HepG2 (cell line): Measurements from ENCODE around the gene CEP162. TPM values are rescaled to one million over a fixed set of nuclear protein-coding genes. Genes with fewer than 3 reads are reported as not detected.

ENCODE experiments used
- CBX2 ChIP-seq, 2 experiments: fragments of 200-600 bp in 1 of 2; sonication (generic); formaldehyde crosslinking in 1 of 2; IDR thresholded peaks; 2 replicates each; pipeline versions ENCODE4 v1.7.0 to v1.8.1; 2018 to 2022; ENCODE audit warnings: low read depth in 2 of 2, low read length in 1 of 2, mild to moderate bottlenecking in 1 of 2, missing genetic modification reagents in 1 of 2
- DR1 ChIP-seq: sonication (generic); formaldehyde crosslinking; IDR thresholded peaks from 2 replicates; pipeline ENCODE4 v1.8.0; 2021; ENCODE audit warnings: mild to moderate bottlenecking, missing genetic modification reagents, inconsistent platforms
- HBP1 ChIP-seq: IDR thresholded peaks from 2 replicates; pipeline ENCODE4 v1.6.1; 2016; ENCODE audit warnings: low read depth, control low read depth
- HOXA3 ChIP-seq: sonication (generic); formaldehyde crosslinking; IDR thresholded peaks from 2 replicates; pipeline ENCODE4 v1.5.0; 2020; ENCODE audit warnings: missing genetic modification reagents
- MAF1 ChIP-seq: sonication (generic); formaldehyde crosslinking; IDR thresholded peaks from 2 replicates; pipeline ENCODE4 v1.5.0; 2020; ENCODE audit warnings: missing genetic modification reagents, borderline replicate concordance
- PAF1 ChIP-seq: IDR thresholded peaks from 2 replicates; pipeline ENCODE4 v1.6.1; 2016; ENCODE audit warnings: missing genetic modification reagents, missing compliant biosample characterization
- RNF2 ChIP-seq: fragments of 450-650 bp; conservative IDR thresholded peaks from 2 replicates; pipeline ENCODE4 v1.6.1; 2016; ENCODE audit warnings: low read depth
- SALL1 ChIP-seq: sonication (generic); formaldehyde crosslinking; IDR thresholded peaks from 2 replicates; pipeline ENCODE4 v1.8.0; 2022; ENCODE audit warnings: mild to moderate bottlenecking, missing genetic modification reagents
- ZNF318 ChIP-seq: sonication (generic); formaldehyde crosslinking; IDR thresholded peaks from 2 replicates; pipeline ENCODE4 v1.4.0; 2020; ENCODE audit warnings: mild to moderate bottlenecking, missing genetic modification reagents
- ZNF383 ChIP-seq: sonication (generic); formaldehyde crosslinking; IDR thresholded peaks from 2 replicates; pipeline ENCODE4 v1.4.0; 2020; ENCODE audit warnings: missing genetic modification reagents, mild to moderate bottlenecking, borderline replicate concordance
- ZNF773 ChIP-seq: sonication (generic); formaldehyde crosslinking; IDR thresholded peaks from 2 replicates; pipeline ENCODE4 v1.4.0; 2020; ENCODE audit warnings: missing genetic modification reagents, borderline replicate concordance
- polyA plus RNA-seq, 8 experiments: library from polyadenylated mRNA; depleted of rRNA in 3 of 8; stranded (reverse) in 7 of 8; unstranded in 1 of 8; fragments of >200 nt; fragmentation: Illumina TruSeq in 4 of 8; extraction: Trizol in 4 of 8; gene quantifications; 2 replicates each; pipeline versions ENCODE4 v1.2.1 to v1.2.3, GENCODE V29; 2011 to 2016; ENCODE audit warnings: low read depth in 4 of 8, missing spikeins in 1 of 8, mixed read lengths in 1 of 8; ENCODE audit not compliant: insufficient read depth in 1 of 8
- total RNA-seq, 5 experiments: library from RNA; depleted of rRNA; stranded (reverse); fragments of >200 nt; fragmentation: Illumina TruSeq; extraction: Trizol; gene quantifications; 2 replicates each; pipeline ENCODE4 v1.2.3, GENCODE V29; 2016; ENCODE audit warnings: low read depth in 1 of 5
- TF ChIP-seq, protein P1 (sequence below): sonication (generic); formaldehyde crosslinking; IDR thresholded peaks from 2 replicates; pipeline ENCODE4 v1.9.0; 2021; ENCODE audit warnings: missing genetic modification reagents, borderline replicate concordance
- TF ChIP-seq, protein P2 (sequence below): sonication (generic); formaldehyde crosslinking; IDR thresholded peaks from 2 replicates; pipeline ENCODE4 v1.4.0; 2020; ENCODE audit warnings: missing genetic modification reagents, borderline replicate concordance
- TF ChIP-seq, protein P3 (sequence below): sonication (generic); formaldehyde crosslinking; IDR thresholded peaks from 2 replicates; pipeline ENCODE4 v1.4.0; 2020; ENCODE audit warnings: missing genetic modification reagents; ENCODE audit errors: not compliant biosample characterization

Gene CEP162
- total and polyA plus RNA-seq, 2 of the 13 experiments (the other 11 are each of a cell fraction or from before 2014, with no cell fraction given): 0.50 to 7.9 TPM

DNA sequence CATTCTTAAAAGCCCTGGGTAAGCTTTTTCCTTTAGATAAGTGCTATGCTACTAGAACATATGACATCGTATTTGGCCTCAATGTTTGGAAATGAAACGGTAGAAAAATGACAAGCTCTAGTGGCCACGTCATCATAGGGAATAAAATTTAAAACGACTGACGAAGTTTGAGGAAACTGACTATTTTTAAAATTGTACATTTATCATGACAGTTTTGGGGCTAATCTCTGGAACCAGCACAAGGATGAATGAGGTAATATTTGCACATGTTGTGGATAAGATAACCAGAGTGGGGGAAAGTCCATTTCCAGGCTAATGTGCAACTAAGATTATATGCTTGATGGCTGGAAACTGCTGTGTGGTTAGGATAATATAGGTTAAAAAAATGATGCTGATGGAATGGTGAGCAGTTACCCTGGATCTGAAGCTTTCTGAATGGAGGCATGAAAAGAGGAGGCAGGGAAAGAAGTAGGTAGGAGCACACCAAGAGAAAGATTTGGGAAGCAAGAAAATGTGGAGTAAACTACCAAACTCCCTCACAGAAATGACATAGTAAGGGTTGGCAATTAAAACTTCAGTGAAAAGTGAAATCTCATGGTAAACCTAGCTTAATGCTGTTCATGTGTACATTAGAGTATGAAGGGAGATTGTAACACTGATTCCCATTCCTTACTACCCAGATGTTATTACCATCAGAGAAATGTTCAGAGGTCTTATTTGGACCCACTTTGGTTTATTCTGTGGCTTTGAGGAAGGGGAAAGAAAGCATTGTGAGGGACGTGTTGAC lies 42.7 kb upstream of the CEP162 start (continued):
- TF ChIP-seq DR1 (CRISPR knock-in tag) (no peak), HOXA3 (CRISPR knock-in tag) (0 out of 2 replicates have a peak, but pooled peaks have one; percentile 28), ZNF383 (CRISPR knock-in tag) (no peak), CBX2 (IDR thresholded peaks at IDR 0.05; ENCODE audit: low read depth, low read length) (no peak), CBX2 (CRISPR knock-in tag; IDR thresholded peaks at IDR 0.05; ENCODE audit: low read depth) (no peak), SALL1 (CRISPR knock-in tag) (peak; percentile 64; the same call in 1 of the 2 replicates), PAF1 (no peak), HBP1 (CRISPR knock-in tag) (no peak), ZNF773 (no peak), ZNF318 (CRISPR knock-in tag) (no peak), MAF1 (CRISPR knock-in tag) (no peak), RNF2 (no peak)
- TF ChIP-seq, protein P1, sequence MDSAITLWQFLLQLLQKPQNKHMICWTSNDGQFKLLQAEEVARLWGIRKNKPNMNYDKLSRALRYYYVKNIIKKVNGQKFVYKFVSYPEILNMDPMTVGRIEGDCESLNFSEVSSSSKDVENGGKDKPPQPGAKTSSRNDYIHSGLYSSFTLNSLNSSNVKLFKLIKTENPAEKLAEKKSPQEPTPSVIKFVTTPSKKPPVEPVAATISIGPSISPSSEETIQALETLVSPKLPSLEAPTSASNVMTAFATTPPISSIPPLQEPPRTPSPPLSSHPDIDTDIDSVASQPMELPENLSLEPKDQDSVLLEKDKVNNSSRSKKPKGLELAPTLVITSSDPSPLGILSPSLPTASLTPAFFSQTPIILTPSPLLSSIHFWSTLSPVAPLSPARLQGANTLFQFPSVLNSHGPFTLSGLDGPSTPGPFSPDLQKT (CRISPR knock-in tag): no peak
- TF ChIP-seq, protein P2, sequence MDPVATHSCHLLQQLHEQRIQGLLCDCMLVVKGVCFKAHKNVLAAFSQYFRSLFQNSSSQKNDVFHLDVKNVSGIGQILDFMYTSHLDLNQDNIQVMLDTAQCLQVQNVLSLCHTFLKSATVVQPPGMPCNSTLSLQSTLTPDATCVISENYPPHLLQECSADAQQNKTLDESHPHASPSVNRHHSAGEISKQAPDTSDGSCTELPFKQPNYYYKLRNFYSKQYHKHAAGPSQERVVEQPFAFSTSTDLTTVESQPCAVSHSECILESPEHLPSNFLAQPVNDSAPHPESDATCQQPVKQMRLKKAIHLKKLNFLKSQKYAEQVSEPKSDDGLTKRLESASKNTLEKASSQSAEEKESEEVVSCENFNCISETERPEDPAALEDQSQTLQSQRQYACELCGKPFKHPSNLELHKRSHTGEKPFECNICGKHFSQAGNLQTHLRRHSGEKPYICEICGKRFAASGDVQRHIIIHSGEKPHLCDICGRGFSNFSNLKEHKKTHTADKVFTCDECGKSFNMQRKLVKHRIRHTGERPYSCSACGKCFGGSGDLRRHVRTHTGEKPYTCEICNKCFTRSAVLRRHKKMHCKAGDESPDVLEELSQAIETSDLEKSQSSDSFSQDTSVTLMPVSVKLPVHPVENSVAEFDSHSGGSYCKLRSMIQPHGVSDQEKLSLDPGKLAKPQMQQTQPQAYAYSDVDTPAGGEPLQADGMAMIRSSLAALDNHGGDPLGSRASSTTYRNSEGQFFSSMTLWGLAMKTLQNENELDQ (CRISPR knock-in tag): no peak
- TF ChIP-seq, protein P3, sequence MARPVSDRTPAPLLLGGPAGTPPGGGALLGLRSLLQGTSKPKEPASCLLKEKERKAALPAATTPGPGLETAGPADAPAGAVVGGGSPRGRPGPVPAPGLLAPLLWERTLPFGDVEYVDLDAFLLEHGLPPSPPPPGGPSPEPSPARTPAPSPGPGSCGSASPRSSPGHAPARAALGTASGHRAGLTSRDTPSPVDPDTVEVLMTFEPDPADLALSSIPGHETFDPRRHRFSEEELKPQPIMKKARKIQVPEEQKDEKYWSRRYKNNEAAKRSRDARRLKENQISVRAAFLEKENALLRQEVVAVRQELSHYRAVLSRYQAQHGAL (CRISPR knock-in tag): no peak
